HepG2 (cell line): ENCODE data around the gene PRPF4. TPM values are rescaled to one million over a fixed set of nuclear protein-coding genes. Genes with fewer than 3 reads are reported as not detected.
A peak's percentile ranks its signal among the peaks of the same experiment; 100 is the strongest.

Experiments used
- ATF4 ChIP-seq, 2 experiments: fragments of 450-650 bp in 1 of 2; sonication (generic) in 1 of 2; formaldehyde crosslinking; IDR thresholded peaks; 2 replicates each; pipeline versions ENCODE4 v1.5.0 to v1.8.0; 2020 to 2022; ENCODE audit warnings: mild to moderate bottlenecking in 1 of 2, missing genetic modification reagents in 1 of 2
- CENPT ChIP-seq: sonication (generic); formaldehyde crosslinking; IDR thresholded peaks from 2 replicates; pipeline ENCODE4 v1.8.0; 2022; ENCODE audit warnings: low read depth, mild to moderate bottlenecking, moderate library complexity, missing genetic modification reagents
- MIER3 ChIP-seq: IDR thresholded peaks from 2 replicates; pipeline ENCODE4 v1.6.1; 2016; ENCODE audit warnings: missing compliant biosample characterization, borderline replicate concordance
- PBX2 ChIP-seq: IDR thresholded peaks from 2 replicates; pipeline ENCODE4 v1.6.1; 2016; ENCODE audit warnings: control low read depth
- PHF5A ChIP-seq: IDR thresholded peaks from one replicate; pipeline ENCODE4 v1.6.1; 2018; ENCODE audit warnings: low read depth, missing genetic modification reagents; ENCODE audit not compliant: unreplicated experiment
- REXO4 ChIP-seq: sonication (generic); formaldehyde crosslinking; IDR thresholded peaks from 2 replicates; pipeline ENCODE4 v1.8.0; 2022; ENCODE audit warnings: missing genetic modification reagents, mild to moderate bottlenecking, borderline replicate concordance
- SOX5 ChIP-seq: IDR thresholded peaks from 2 replicates; pipeline ENCODE4 v1.6.1; 2016; ENCODE audit warnings: borderline replicate concordance
- ZBTB20 ChIP-seq: sonication (generic); formaldehyde crosslinking; IDR thresholded peaks from 2 replicates; pipeline ENCODE4 v1.8.1; 2023; ENCODE audit warnings: missing genetic modification reagents, low read depth, mild to moderate bottlenecking, borderline replicate concordance
- ZIK1 ChIP-seq: sonication (generic); formaldehyde crosslinking; IDR thresholded peaks from 2 replicates; pipeline ENCODE4 v1.5.0; 2020; ENCODE audit warnings: mild to moderate bottlenecking, low read depth, missing genetic modification reagents, borderline replicate concordance
- ZNF275 ChIP-seq: sonication (generic); formaldehyde crosslinking; IDR thresholded peaks from 2 replicates; pipeline ENCODE4 v1.8.0; 2022; ENCODE audit warnings: missing genetic modification reagents, mild to moderate bottlenecking, inconsistent platforms, borderline replicate concordance
- ZNF333 ChIP-seq: sonication (generic); formaldehyde crosslinking; IDR thresholded peaks from 2 replicates; pipeline ENCODE4 v1.4.0; 2020; ENCODE audit warnings: mild to moderate bottlenecking, missing genetic modification reagents, borderline replicate concordance
- ZNF407 ChIP-seq: sonication (generic); formaldehyde crosslinking; IDR thresholded peaks from one replicate; pipeline ENCODE4 v1.5.1; 2020; ENCODE audit warnings: mild to moderate bottlenecking, missing genetic modification reagents; ENCODE audit errors: not compliant biosample characterization
- ZNF547 ChIP-seq: sonication (generic); formaldehyde crosslinking; IDR thresholded peaks from 2 replicates; pipeline ENCODE4 v1.5.1; 2020; ENCODE audit warnings: mild to moderate bottlenecking, missing genetic modification reagents
- ZUFSP ChIP-seq: sonication (generic); formaldehyde crosslinking; IDR thresholded peaks from 2 replicates; pipeline ENCODE4 v1.9.0; 2021; ENCODE audit warnings: missing genetic modification reagents, mild to moderate bottlenecking, borderline replicate concordance
- polyA plus RNA-seq, 8 experiments: library from polyadenylated mRNA; depleted of rRNA in 3 of 8; stranded (reverse) in 7 of 8; unstranded in 1 of 8; fragments of >200 nt; fragmentation: Illumina TruSeq in 4 of 8; extraction: Trizol in 4 of 8; gene quantifications; 2 replicates each; pipeline versions ENCODE4 v1.2.1 to v1.2.3, GENCODE V29; 2011 to 2016; ENCODE audit warnings: low read depth in 4 of 8, missing spikeins in 1 of 8, mixed read lengths in 1 of 8; ENCODE audit not compliant: insufficient read depth in 1 of 8
- total RNA-seq, 5 experiments: library from RNA; depleted of rRNA; stranded (reverse); fragments of >200 nt; fragmentation: Illumina TruSeq; extraction: Trizol; gene quantifications; 2 replicates each; pipeline ENCODE4 v1.2.3, GENCODE V29; 2016; ENCODE audit warnings: low read depth in 1 of 5

The PRPF4 gene
- total and polyA plus RNA-seq, 2 of the 13 experiments (the other 11 are each of a cell fraction or from before 2014, with no cell fraction given) = 10.3 to 49.0 TPM

- TF ChIP-seq ZUFSP = no peak
- TF ChIP-seq REXO4 = 0 out of 2 replicates have a peak, but pooled peaks have one; percentile 62
- peak; percentile 90; the same call in 1 of the 2 replicates for TF ChIP-seq ZBTB20
- TF ChIP-seq ZNF333 = 0 out of 2 replicates have a peak, but pooled peaks have one; percentile 54
- peak; percentile 63 for TF ChIP-seq ZNF407 (CRISPR knock-in tag)
- TF ChIP-seq SOX5 (CRISPR knock-in tag) = peak; percentile 52; the same call in 1 of the 2 replicates
- TF ChIP-seq PBX2 (CRISPR knock-in tag) = no peak
- peak in 1 of 2 experiments; percentile 54; a peak in 1 of 4 replicates for TF ChIP-seq ATF4 (CRISPR knock-in tag; IDR thresholded peaks at IDR 0.05)
- peak; percentile 62; the same call in 1 of the 2 replicates for TF ChIP-seq CENPT (CRISPR knock-in tag)
- peak; percentile 23; the same call in 1 of the 2 replicates for TF ChIP-seq ZNF275 (CRISPR knock-in tag)
- peak; percentile 6 for TF ChIP-seq PHF5A
- TF ChIP-seq ZNF547 (CRISPR knock-in tag) = peak; percentile 88
- TF ChIP-seq ZIK1 (CRISPR knock-in tag) = peak; percentile 89; the same call in 1 of the 2 replicates
- TF ChIP-seq MIER3 (CRISPR knock-in tag) = peak; percentile 82; the same call in 1 of the 2 replicates
These were observed 64.7 kb downstream of the PRPF4 start, which contains the start of gene WDR31 (continued) for GRCh38 chr9:113340011-113340699.
